HuH-7 (cell line): Measurements from ENCODE around the gene SETBP1.

ENCODE experiments used
- DNase-seq: peaks from one replicate; pipeline ENCODE4 v3.0.0; 2011; ENCODE audit warnings: low spot score

SETBP1 gene

GRCh38 chr18:44901283-44901682 is 220.6 kb downstream of the SETBP1 start:
- DNase-seq: no peak

- DNase-seq: no peak
Observed at GRCh38 chr18:44903327-44903726, 222.6 kb downstream of the SETBP1 start.

- no peak for DNase-seq
Observed at GRCh38 chr18:44904768-44905167, 224.1 kb downstream of the SETBP1 start.

- no peak for DNase-seq
Observed at GRCh38 chr18:44909191-44909719, 228.6 kb downstream of the SETBP1 start.

- no peak for DNase-seq
Observed at GRCh38 chr18:44911260-44911659, 230.6 kb downstream of the SETBP1 start.

- DNase-seq: no peak
Observed at GRCh38 chr18:44911773-44912172, 231.1 kb downstream of the SETBP1 start.

GRCh38 chr18:44912740-44913478 is 232.2 kb downstream of the SETBP1 start:
- no peak for DNase-seq

- no peak for DNase-seq
Observed at GRCh38 chr18:44914028-44914427, 233.3 kb downstream of the SETBP1 start.

- DNase-seq: no peak
Observed at GRCh38 chr18:44915213-44915612, 234.5 kb downstream of the SETBP1 start.

GRCh38 chr18:44915661-44916060 is 235.0 kb downstream of the SETBP1 start:
- no peak for DNase-seq

- no peak for DNase-seq
Observed at GRCh38 chr18:44916429-44917207, 235.9 kb downstream of the SETBP1 start.

GRCh38 chr18:44917216-44918141 is 236.8 kb downstream of the SETBP1 start:
- DNase-seq: no peak

- peak; percentile 46 for DNase-seq
Observed at GRCh38 chr18:44918142-44918476, 237.4 kb downstream of the SETBP1 start.

- no peak for DNase-seq
Observed at GRCh38 chr18:44920441-44920840, 239.8 kb downstream of the SETBP1 start.

GRCh38 chr18:44921974-44922373 is 241.3 kb downstream of the SETBP1 start:
- DNase-seq: no peak

- DNase-seq: no peak
Observed at GRCh38 chr18:44922968-44923367, 242.3 kb downstream of the SETBP1 start.

- DNase-seq: no peak
Observed at GRCh38 chr18:44924785-44925499, 244.3 kb downstream of the SETBP1 start.

- DNase-seq: no peak
Observed at GRCh38 chr18:44927127-44927849, 246.6 kb downstream of the SETBP1 start.

GRCh38 chr18:44934901-44935300 is 254.2 kb downstream of the SETBP1 start:
- no peak for DNase-seq

- DNase-seq: no peak
Observed at GRCh38 chr18:44935455-44935854, 254.8 kb downstream of the SETBP1 start.

GRCh38 chr18:44936485-44936884 is 255.8 kb downstream of the SETBP1 start:
- no peak for DNase-seq
